Hematopoietic multipotent progenitor cell treated with erythropoietin and hydrocortisone succinate and interleukin-3 and kit ligand, for 17 days (in vitro differentiated cells): ENCODE measurements around the gene KLHDC4.
"Not testable (repeated sequence)": the region's sequence is repeated elsewhere in the genome, so short reads cannot be mapped to it uniquely, and the experiment has no call there.

ENCODE experiments used
- DNase-seq: peaks from one replicate; pipeline ENCODE4 v3.0.0-alpha.2; 2015; ENCODE audit warnings: low spot score

Gene KLHDC4

DNA sequence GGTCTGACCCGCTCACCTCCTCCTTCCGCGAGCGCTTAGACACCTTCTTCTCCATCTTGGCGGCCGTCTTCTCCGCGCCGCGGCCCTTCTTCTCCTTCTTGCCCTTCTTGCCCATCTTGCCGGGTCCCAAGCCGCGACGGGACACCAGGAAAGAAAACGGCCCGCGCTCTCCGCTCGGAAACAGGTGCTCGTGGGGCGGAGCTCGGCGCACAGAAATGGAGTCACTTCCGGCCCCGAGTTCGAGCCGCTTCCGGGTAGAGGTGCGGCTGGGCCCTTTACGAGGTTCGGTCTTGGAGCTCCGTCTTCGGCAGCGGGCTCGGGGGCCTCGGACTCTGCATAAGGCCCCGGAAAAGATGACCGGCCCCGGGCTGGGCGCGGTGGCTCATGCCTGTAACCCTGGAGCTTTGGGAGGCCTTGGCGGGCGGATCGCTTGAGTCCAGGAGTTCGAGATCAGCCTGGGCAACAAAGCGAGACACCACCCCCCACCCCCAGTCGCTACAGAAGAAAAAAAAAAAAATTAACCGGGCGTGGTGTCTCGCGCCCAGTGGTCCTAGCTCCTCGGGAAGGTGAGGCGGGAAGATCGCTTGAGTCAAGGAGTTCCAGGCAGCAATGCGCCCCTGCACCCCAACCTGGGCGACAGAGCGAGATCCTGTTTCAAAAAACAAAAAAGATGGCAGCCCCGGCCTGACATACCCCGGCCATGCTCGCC is at the start of gene KLHDC4:
KLHDC4 (minus strand) TSS at position 211 of the 709 bp plus-strand sequence; CDS start at position 115, 96 bp downstream.
- peak; percentile 88 for DNase-seq

- DNase-seq: no peak
Observed at GRCh38 chr16:87815567-87815966, 49.8 kb upstream of the KLHDC4 start.

DNA sequence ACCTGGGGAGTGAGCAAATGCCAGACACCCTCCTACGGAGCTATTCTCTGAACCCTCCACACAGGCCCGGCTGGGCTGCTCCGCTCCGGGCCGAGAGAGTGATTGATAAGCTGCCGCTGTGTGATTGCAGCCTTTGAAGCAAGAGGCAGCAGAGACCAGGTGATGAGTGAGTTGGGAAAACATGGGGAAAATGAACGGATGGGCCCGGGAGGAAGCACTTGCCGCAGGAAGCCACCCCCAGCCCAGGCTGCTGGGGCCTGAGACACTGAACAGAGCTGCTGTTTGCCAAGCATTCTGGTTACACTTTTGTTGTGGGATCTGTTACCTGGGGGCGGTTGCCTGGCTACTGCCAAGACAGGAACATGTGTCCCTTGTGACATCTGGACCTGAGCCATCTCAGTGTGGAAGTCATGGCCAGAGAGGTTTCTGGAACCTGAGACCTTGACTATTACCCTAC is 46.4 kb upstream of the KLHDC4 start:
- no peak for DNase-seq

DNA sequence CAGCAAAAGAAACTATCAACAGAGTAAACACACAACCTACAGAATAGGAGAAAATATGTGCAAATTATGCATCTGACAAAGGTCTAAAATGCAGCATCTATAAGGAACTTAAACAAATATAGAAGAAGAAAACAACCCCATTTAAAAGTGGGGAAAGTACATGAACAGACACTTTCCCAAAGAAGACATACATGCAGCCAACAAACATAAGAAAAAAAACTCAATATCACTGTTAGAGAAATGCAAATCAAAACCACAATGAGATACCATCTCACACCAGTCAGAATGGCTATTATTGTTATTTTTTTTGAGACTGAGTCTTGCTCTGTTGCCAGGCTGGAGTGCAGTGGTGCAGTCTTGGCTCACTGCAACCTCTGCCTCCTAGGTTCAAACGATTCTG is 45.7 kb upstream of the KLHDC4 start:
- DNase-seq: not testable (repeated sequence)

DNA sequence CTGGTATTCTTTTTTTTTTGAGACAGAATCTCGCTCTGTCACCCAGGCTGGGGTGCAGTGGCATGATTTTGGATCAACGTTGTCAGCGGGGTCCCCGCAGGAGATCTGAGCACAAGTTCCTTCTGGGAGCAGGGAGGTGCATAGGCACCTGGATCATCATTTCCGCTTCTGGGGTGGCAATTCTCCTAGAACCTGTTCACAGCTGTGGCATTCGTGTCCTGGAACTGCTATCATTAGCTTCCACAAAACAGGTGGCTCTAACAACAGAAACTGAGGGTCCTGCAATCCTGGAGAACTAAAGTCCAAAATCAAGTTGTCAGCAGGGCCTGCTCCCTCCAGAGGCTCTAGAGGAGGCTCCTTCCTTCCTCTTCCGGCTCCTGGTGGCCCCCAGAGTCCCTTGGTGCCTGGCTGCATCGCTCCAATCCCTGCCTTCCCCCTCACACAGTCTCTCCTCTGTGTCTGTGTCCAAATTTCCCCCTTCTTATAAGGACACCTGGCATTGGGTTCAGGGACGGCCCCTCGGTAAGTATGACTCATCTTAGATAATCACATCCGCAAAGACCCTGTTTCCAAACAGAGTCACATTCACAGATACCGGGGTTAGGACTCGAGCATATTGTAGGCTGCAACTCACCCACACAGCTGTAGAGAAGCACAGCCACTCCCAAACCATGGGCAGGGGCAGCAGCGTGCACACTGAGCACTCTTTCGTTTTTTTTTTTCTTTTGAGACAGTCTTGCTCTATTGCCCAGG is 43.5 kb upstream of the KLHDC4 start:
- DNase-seq: no peak

DNA sequence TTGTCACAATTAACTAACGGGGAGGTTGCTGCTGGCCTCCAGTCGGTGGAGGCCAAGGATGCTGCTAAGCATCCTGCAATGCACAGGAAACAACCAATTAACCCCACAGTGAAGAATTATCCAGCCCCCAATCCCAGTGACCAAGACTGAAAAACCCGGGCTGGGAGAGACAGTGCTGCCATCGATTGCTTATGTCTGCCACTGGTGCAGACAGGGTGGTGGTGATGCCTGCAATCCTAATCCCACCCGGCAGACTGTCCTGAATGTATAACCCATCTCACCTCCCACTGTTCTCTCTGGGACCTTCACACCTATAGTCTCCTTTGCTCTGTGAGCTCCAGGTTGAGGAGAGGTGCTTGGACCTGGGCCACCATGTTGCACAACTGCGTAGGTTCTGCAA is 42.3 kb upstream of the KLHDC4 start:
- DNase-seq: no peak

- peak; percentile 49 for DNase-seq
Observed at GRCh38 chr16:87806641-87807546, 41.1 kb upstream of the KLHDC4 start.

DNA sequence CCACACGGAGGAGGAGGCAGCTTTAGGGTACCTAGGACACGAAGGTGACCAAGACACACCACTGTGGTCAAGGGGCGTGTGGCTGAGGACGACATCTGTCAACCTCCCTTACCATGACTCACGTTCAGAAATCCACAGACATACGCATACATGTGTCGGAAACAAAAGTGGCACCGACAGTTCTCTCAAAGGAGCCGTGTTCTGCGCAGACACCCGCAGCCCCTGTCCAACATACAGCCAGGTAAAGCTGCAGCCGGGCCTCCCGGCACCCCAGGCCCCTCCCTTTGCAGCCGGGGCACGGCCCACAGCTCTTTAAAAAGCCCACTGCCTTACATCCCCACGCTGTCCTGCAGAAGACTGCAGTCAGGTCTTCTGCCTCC is 40.5 kb upstream of the KLHDC4 start:
- no peak for DNase-seq

GRCh38 chr16:87803385-87803784 is 37.6 kb upstream of the KLHDC4 start:
- DNase-seq: no peak

DNA sequence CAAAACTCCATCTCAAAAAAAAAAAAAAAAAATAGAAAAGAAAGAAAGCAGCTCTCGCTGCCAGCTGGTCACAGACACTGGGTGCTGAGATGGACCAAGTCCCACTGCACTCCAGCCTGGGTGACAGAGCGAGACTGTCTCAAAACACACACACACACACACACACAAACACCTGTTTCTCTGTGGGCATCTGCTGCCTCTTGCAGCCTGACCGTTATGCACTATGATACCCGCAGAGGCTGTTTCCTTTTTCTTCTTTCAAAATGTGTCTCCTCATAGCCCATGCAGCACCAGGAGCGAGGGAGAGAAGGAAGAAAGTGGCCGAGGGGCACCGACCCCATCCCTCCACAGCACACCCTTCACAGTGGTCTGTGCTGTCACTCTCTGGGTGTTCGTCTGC is 36.9 kb upstream of the KLHDC4 start:
- DNase-seq: no peak

DNA sequence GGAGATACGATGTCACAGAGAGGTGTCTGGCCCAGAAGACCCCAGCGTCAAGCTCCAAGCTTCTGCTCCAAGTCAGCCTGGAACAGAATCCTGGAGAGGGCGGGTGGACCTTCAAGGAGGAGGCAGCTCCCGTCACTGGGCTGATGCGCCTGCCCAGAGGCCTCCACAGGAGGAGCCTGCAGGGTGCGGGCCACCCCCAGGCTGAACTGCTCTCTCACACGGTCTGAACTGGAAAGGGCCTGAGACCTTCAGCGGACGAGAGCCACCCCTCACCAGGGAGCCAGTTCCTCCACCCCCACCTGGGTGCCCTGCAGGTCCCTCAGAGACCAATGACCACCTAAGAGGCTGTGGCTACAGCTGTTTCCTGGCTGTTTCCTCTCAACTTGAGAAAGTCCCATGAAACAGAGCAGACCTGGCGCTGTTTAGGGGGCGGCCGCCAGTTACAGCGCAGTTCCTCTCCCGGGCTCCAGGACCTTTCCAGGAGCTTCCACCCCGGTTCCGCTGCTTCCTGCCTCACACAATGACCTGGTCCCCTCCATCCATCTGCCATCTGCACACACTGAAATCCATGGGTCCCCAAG is 36.0 kb upstream of the KLHDC4 start:
- DNase-seq: no peak

GRCh38 chr16:87800497-87800896 is 34.7 kb upstream of the KLHDC4 start:
- no peak for DNase-seq

GRCh38 chr16:87795336-87795735 is 29.6 kb upstream of the KLHDC4 start:
- no peak for DNase-seq

DNA sequence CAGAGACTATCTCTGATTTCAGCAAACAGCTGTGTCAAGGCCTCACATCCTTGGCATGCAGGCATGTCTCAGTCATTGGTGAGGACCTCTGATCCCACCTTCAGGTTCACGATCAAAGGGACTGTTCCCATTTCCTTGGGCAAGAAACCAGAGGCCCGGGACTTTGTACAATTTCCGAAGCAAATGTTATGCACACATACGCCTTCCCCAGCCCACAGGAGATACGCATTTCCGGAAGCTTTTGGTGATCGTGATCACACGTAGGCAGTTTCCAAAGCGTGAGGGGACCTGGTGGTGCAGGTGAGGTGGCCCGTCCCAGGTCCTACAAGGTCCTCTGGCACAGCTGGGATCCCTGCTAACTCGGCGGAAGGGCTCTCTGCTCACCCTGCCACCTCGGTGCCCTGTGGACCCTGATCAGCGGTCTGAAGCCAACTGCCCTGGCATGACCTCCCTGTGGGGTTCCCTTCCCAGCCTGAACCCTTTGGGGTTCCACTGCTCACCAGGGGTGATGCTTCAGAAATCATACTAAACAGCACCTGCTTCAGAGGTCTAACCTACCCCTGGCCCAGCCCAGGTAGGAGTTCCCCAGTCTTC is 28.8 kb upstream of the KLHDC4 start:
- no peak for DNase-seq

DNA sequence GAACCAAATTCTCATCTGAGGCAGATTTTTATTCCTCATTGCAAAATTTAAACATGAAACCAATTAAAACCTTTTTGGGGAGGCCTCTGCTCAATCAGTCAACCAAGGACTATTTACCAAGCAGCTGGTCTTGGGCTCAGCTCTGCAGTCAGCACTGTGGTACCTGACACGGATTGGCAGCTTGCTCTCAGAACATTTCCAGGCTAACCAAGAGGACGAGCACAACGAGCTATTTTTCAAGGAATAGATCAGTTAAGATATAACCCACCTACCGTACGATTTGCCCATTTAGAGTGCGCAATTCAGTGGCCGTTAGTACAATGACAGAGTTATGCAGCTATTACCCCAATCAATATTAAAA is 26.4 kb upstream of the KLHDC4 start:
- no peak for DNase-seq

DNA sequence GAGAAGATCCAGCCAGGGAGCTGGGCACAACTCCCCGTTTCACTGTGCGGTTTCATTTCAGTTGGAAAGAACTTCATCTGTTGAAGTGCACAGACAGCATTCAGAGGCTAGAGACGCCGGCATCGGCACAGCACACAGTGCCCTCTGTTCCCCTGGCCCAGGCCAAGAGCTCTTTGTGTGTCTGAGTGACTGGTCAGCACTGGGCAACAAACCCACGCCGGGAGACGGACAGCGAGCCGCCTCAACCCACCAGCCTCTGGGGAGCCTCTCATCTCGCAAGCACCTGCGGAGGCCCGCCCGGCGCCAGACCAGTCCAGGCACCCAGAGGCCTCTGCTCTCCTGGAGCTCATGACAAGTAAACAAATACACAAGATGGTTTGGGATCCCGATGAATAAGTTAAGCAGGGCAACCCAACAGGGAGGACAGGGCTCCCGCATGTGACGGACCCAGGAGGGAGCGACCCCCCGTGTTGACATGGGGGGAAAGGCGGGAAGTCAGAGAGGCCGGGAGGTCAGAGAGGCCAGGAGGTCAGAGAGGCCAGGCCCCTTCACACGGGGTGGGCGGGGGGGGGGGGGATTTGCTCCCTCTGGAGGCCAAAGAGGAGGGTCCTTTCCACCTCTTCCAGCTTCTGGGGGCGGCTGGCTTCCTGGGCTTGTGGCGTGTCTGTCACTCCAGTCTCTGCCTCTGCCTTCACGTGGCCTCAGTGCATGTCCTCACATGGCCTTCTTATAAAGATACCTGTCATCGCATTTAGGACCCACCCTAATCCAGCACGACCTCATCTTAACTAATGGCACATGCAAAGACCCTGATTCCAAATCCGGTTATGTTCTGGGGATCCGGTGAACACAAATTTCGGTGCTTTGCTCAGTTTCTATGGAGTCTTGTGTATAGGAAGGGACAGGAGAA is 25.8 kb upstream of the KLHDC4 start:
- no peak for DNase-seq

GRCh38 chr16:87790292-87791100 is 24.7 kb upstream of the KLHDC4 start:
- no peak for DNase-seq

- no peak for DNase-seq
Observed at GRCh38 chr16:87789437-87790291, 23.9 kb upstream of the KLHDC4 start.
